Transverse colon (tissue), 4 donors: Measurements from ENCODE around the gene ENTPD7. TPM values are rescaled to one million over a fixed set of nuclear protein-coding genes. Genes with fewer than 3 reads are reported as not detected.
"Not testable (repeated sequence)": the region's sequence is repeated elsewhere in the genome, so short reads cannot be mapped to it uniquely, and the experiment has no call there.

Source experiments
- DNase-seq: peaks from one replicate; pipeline ENCODE4 v3.0.0-alpha.2; 2019
- H3K27ac ChIP-seq, 4 donors: fragments of 200-600 bp; sonication (generic); 2 replicates each; pipeline ENCODE4 v1.5.1; 2016 to 2018; ENCODE audit warnings: inconsistent platforms in 4 of 4
- H3K27me3 ChIP-seq: fragments of 200-600 bp; sonication (generic); 2 replicates; pipeline ENCODE4 v1.5.1; 2017; ENCODE audit warnings: inconsistent platforms
- H3K36me3 ChIP-seq, 4 donors: fragments of 200-600 bp; sonication (generic); 2 replicates each; pipeline ENCODE4 v1.5.1; 2017 to 2019; ENCODE audit warnings: inconsistent platforms in 4 of 4
- H3K4me1 ChIP-seq, 4 donors: fragments of 200-600 bp; sonication (generic); 2 replicates each; pipeline ENCODE4 v1.5.1; 2017 to 2020; ENCODE audit warnings: inconsistent platforms in 4 of 4
- H3K4me3 ChIP-seq, 4 donors: fragments of 200-600 bp; sonication (generic); 1 replicate in 1 of 4; 2 replicates in 3 of 4; pipeline versions ENCODE4 v1.5.1 to v1.6.1; 2017 to 2019; ENCODE audit warnings: inconsistent platforms in 4 of 4
- H3K9me3 ChIP-seq, 2 donors: fragments of 200-600 bp; sonication (generic); 2 replicates each; pipeline ENCODE4 v1.5.1; 2017 to 2019; ENCODE audit warnings: inconsistent platforms in 2 of 2
- CTCF ChIP-seq, 5 experiments: fragments of 200-600 bp in 3 of 5; fragments of 450-650 bp in 2 of 5; sonication (generic) in 3 of 5; IDR thresholded peaks; 1 replicate in 2 of 5; 2 replicates in 3 of 5; pipeline ENCODE4 v1.5.1; 2016 to 2017; ENCODE audit warnings: antibody characterized with exemption in 5 of 5, inconsistent platforms in 3 of 5, mild to moderate bottlenecking in 2 of 5, moderate library complexity in 1 of 5
- EP300 ChIP-seq: sonication (generic); formaldehyde crosslinking; IDR thresholded peaks from one replicate; pipeline ENCODE4 v1.6.1; 2017; ENCODE audit warnings: antibody characterized with exemption, low read depth
- POLR2A ChIP-seq: fragments of 450-650 bp; IDR thresholded peaks from one replicate; pipeline ENCODE4 v1.6.1; 2016; ENCODE audit warnings: antibody characterized with exemption, mild to moderate bottlenecking, moderate library complexity
- POLR2AphosphoS5 ChIP-seq, 3 donors: sonication (generic); formaldehyde crosslinking; IDR thresholded peaks; one replicate each; pipeline ENCODE4 v1.6.1; 2016; ENCODE audit warnings: antibody characterized with exemption in 3 of 3
- WGBS, 2 donors: methylation state at CpG; one replicate each; pipeline ENCODE4 v1.1.5; 2018; ENCODE audit warnings: low coverage in 1 of 2; 5-methylcytosine and 5-hydroxymethylcytosine counted together
- in situ Hi-C, 4 donors: fragments of 200-750 bp; cut with MboI; loops; one replicate each; pipeline versions ENCODE4 v1.15.0 to v1.15.1; 2017; ENCODE audit warnings: low sequenced_read_pairs in 3 of 4, low pct_ligation_motif_present in 1 of 4, low pct_unique_long_range_greater_than_20kb in 1 of 4
- intact Hi-C: fragments of 100-400 bp; cut with DNase I; formaldehyde crosslinking; loops from one replicate; pipeline ENCODE4 v1.15.1; 2023; ENCODE audit warnings: low total_unique reads
- total RNA-seq, 4 donors: library from RNA; depleted of rRNA; stranded (reverse); fragments of >200 nt; gene quantifications; one replicate each; pipeline ENCODE4 v1.1.0, GENCODE V29; 2016

ENTPD7 gene
- total RNA-seq, 4 donors from 2014 or later: 4.9 to 17.3 (median 8.0) TPM

GRCh38 chr10:99730026-99730425 is 70.7 kb downstream of the ENTPD7 start:
- intact Hi-C loops (no loop called here), in situ Hi-C loops (no loop called here)
- WGBS, 2 donors: 97 to 100% methylated on average over 1 of the region's 1 CpG
- H3K9me3 ChIP-seq: no peaks in the 10 kb centered on the region
- no peak overlapping the region for H3K4me3 ChIP-seq
- no peak for DNase-seq
- peaks cover 0 to 31% (median 8%) of the 10 kb centered on the region in 4 donors for H3K36me3 ChIP-seq
- H3K4me1 ChIP-seq: peaks cover 0 to 31% (median 9%) of the 10 kb centered on the region in 4 donors
- H3K27me3 ChIP-seq: no peaks in the 10 kb centered on the region
- no peak overlapping the region for H3K27ac ChIP-seq
- no peak for TF ChIP-seq POLR2AphosphoS5 (IDR thresholded peaks at IDR 0.05)
- no peak for TF ChIP-seq EP300
- no peak for TF ChIP-seq CTCF (IDR thresholded peaks at IDR 0.05)
- no peak for TF ChIP-seq POLR2A

GRCh38 chr10:99731306-99732032 is 72.2 kb downstream of the ENTPD7 start:
- TF ChIP-seq POLR2AphosphoS5 (IDR thresholded peaks at IDR 0.05) (no peak), CTCF (IDR thresholded peaks at IDR 0.05) (no peak), POLR2A (no peak), EP300 (no peak)
- DNase-seq: no peak
- peak overlapping the region; percentile 74 to 95 (median 86) for H3K4me3 ChIP-seq
- no peaks in the 10 kb centered on the region for H3K27me3 ChIP-seq
- H3K4me1 ChIP-seq: peaks cover 0 to 31% (median 9%) of the 10 kb centered on the region in 4 donors
- H3K36me3 ChIP-seq: peaks cover 0 to 19% (median 3%) of the 10 kb centered on the region in 4 donors
- intact Hi-C loops: no loop called here
- 4 to 5% methylated on average over 3 to 16 of the region's 16 CpGs for WGBS, 2 donors
- H3K27ac ChIP-seq: peak overlapping the region; percentile 94 to 97 (median 95)
- in situ Hi-C loops: no loop called here
- no peaks in the 10 kb centered on the region for H3K9me3 ChIP-seq

DNA sequence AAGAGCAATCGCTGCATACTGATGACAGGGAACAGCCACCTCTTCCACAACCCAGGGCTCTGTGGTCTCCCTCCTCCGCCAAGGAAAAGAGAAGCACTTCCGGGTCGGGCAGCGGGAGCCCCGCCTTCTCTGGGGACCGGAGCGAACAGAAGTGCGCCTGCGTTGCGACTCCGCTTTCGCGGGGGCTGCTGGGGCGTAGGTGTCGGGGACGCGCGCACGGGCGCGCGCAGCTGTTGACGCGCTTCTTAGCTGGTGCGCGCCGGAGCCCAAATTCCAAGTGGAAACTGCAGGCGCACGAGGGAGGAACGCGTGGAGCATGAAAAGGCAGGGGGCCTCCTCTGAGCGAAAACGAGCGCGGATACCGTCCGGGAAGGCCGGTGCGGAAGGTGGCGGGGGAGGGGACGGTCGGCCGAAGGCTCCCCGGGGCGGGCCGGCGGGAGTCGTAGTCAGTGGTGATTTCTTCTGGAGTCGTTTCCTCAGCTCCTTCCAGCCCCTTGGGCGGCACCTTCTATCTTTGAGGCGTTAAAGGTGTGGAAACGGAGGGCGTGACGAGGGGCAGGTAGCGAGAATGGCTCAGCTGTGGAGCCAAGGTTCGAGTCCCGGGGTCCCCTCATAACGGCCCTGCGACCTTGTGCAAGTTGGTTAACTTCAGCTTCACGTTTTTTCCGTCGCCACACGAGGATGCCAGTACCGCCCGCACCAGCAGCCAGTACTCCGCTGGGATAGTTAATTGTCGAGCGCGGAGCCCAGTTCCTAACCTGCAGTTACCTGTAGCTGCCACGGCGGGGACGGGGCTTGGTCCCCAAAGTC is 72.9 kb downstream of the ENTPD7 start, which contains the start of the genes COX15 and CUTC:
Gene COX15 (minus strand): TSS at position 95 of the 810 bp plus-strand sequence. CDS start 78 bp downstream, at position 17.
Gene CUTC (plus strand): TSS at position 202 of the 810 bp plus-strand sequence. CDS start 115 bp downstream, at position 317.
- Histone ChIP-seq H3K27me3 (no peaks in the 10 kb centered on the region), H3K36me3 (peaks cover 0 to 20% (median 2%) of the 10 kb centered on the region in 4 donors), H3K4me1 (peaks cover 0 to 31% (median 9%) of the 10 kb centered on the region in 4 donors), H3K27ac (peak within 1 kb of the TSS; percentile 94 to 97 (median 95)), H3K9me3 (no peaks in the 10 kb centered on the region), H3K4me3 (peak within 1 kb of the TSS; percentile 74 to 95 (median 86))
- DNase-seq: peak; percentile 98
- 1% methylated on average over 55 of the region's 73 CpGs; no CpG with 5 or more reads in 1 of the 2 donors for WGBS, 2 donors
- intact Hi-C loops (no loop called here), in situ Hi-C loops (no loop called here)
- TF ChIP-seq POLR2A (peak; percentile 79), EP300 (no peak), POLR2AphosphoS5 (IDR thresholded peaks at IDR 0.05) (peak; percentile 81 to 91 (median 86)), CTCF (IDR thresholded peaks at IDR 0.05) (peak; percentile 48 to 74 (median 60))

DNA sequence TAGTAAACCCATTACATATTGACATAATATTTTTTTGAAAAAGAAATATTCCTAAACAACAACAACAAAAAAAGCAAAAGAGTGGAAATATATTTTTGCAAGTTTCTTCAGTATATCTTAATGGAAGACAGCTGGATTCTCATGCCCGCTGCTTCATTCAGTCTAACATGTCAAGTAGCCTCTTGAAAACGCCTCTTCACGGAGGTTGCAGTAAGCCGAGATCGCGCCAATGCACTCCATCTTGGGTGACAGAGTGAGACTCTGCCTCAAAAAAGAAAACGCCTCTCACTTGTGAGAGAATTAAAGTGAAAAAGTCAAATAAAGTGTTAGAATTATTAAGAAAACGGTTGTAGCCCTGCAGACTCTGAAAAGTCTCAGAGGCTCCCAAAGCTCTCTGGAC is 74.1 kb downstream of the ENTPD7 start:
- TF ChIP-seq CTCF (IDR thresholded peaks at IDR 0.05) (no peak), POLR2A (no peak), EP300 (no peak), POLR2AphosphoS5 (IDR thresholded peaks at IDR 0.05) (no peak)
- Histone ChIP-seq H3K27me3 (no peaks in the 10 kb centered on the region), H3K36me3 (peaks cover 0 to 16% (median 5%) of the 10 kb centered on the region in 4 donors), H3K27ac (peak overlapping the region in 2 of 4 donors; percentile 7 to 97), H3K9me3 (no peaks in the 10 kb centered on the region), H3K4me3 (peak overlapping the region in 2 of 4 donors; percentile 91 to 95), H3K4me1 (peaks cover 0 to 31% (median 9%) of the 10 kb centered on the region in 4 donors)
- in situ Hi-C loops (no loop called here), intact Hi-C loops (no loop called here)
- no peak for DNase-seq
- 79 to 89% methylated on average over 6 to 8 of the region's 8 CpGs for WGBS, 2 donors

DNA sequence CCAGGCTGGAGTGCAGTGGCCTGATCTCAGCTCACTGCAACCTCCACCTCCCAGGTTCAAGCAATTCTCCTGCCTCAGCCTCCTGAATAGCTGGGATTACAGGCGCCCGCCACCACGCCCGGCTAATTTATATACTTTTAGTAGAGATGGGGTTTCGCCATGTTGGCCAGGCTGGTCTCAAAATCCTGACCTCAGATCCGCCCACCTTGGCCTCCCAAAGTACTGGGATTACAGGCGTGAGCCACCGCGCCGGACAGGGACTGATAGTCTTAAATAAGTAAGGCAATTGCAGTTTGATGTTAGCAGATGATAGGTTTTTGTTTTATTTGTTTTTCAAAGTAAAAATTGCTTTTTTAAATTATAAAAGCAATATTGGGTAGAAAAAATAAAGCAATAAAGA is 74.8 kb downstream of the ENTPD7 start:
- H3K27me3 ChIP-seq, in situ Hi-C loops, intact Hi-C loops, H3K9me3 ChIP-seq, H3K27ac ChIP-seq, DNase-seq: not testable (repeated sequence)
- peaks cover 0 to 24% (median 8%) of the 10 kb centered on the region in 4 donors for H3K36me3 ChIP-seq
- H3K4me1 ChIP-seq: peaks cover 0 to 31% (median 9%) of the 10 kb centered on the region in 4 donors
- H3K4me3 ChIP-seq: peak overlapping the region in 1 of 4 donors; percentile 91
- WGBS, 2 donors: 96 to 100% methylated on average over 4 to 10 of the region's 10 CpGs
